OCI-LY7 (cell line): ENCODE data around the gene TMEM169.

Source experiments
- CTCF ChIP-seq: fragments of 200-600 bp; sonication (generic); conservative IDR thresholded peaks from 2 replicates; pipeline ENCODE4 v1.5.1; 2014; ENCODE audit warnings: mild to moderate bottlenecking, antibody characterized with exemption, low read length, moderate library complexity, mixed read lengths
- EZH2phosphoT487 ChIP-seq: fragments of 200-600 bp; sonication (generic); IDR thresholded peaks from 2 replicates; pipeline ENCODE4 v1.6.1; 2018; ENCODE audit warnings: low read depth, borderline replicate concordance, mild to moderate bottlenecking, mixed run types, antibody characterized with exemption, low read length, moderate library complexity, mixed read lengths

- no peak for TF ChIP-seq CTCF
- no peak for TF ChIP-seq EZH2phosphoT487
Observed at GRCh38 chr2:216039918-216040317, 41.8 kb upstream of the TMEM169 start.
